Mammary microvascular endothelial cell (primary cell): ENCODE measurements around the gene RPRM. TPM values are rescaled to one million over a fixed set of nuclear protein-coding genes. Genes with fewer than 3 reads are reported as not detected.

Experiments used
- total RNA-seq: library from RNA; depleted of rRNA; stranded (reverse); fragments of >200 nt; gene quantifications from 2 replicates; pipeline ENCODE4 v1.2.3, GENCODE V29; 2015

Gene RPRM
- total RNA-seq = not detected in 2 replicates

GRCh38 chr2:153478289-153479261, at the start of gene RPRM:
Gene RPRM (minus strand): TSS chr2:153478762. CDS start chr2:153478565, 197 bp downstream.

